Measurements from ENCODE around the gene FAM217A. TPM values are rescaled to one million over a fixed set of nuclear protein-coding genes. Genes with fewer than 3 reads are reported as not detected.

FAM217A gene
- total RNA-seq, 2 donors from 2014 or later: not detected

DNA sequence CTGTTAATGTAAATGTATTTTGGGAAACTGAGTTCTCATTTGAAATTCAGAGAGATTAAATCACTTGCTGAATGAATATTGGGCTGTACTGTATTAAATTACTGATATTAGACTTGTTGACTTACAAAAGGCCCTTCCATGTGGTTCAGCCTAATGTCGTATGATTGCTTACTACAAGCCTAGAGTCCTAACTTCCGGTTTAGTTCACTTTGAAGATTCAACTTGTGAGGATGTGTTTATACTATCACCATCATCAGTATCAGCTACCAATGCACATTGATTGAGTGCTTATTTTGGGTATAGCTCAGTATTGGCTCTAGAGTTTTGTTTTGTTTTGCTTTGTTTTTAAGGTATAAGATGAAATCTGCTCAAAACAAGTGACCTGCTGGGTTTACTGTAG, 48.3 kb downstream of the FAM217A start:
- H3K4me1 ChIP-seq (ENCODE audit: control insufficient read depth in 1 of 2, low read depth in 2 of 2): peaks cover 17 to 24% of the 10 kb centered on the region in 2 donors
- no peak for ATAC-seq (ENCODE audit: insufficient number of reproducible peaks, low FRiP score, low read depth)

GRCh38 chr6:4029687-4030086, 49.2 kb downstream of the FAM217A start:
- no peak for TF ChIP-seq CTCF (IDR thresholded peaks at IDR 0.05)

More for the DNA sequence above, 48.3 kb downstream of the FAM217A start:
- Histone ChIP-seq H3K36me3 (peaks cover 7% of the 10 kb centered on the region), H3K27ac (no peak overlapping the region), H3K9me3 (no peaks in the 10 kb centered on the region), H3K27me3 (replicated peaks; ENCODE audit: insufficient read depth) (no peaks in the 10 kb centered on the region), H3K4me3 (no peak overlapping the region)
- TF ChIP-seq CTCF (IDR thresholded peaks at IDR 0.05): no peak
- no peak for DNase-seq (ENCODE audit: low spot score)

DNA sequence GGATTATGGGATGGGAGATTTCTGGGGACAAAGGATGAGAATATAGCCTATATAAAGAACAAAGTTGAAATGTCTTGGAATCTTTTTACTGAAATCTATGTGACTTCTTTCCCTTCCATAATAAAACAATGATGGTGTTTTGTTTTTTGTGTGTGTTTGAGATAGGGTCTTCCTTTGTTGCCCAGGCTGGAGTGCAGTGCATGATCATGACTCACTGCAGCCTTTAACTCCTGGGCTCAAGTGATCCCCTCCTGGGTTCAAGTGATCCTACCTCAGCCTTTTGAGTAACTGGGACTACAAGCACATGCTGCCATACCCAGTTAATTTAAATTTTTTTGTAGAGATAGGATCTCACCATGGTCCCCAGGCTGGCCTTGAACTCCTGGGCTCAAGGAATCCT, 50.9 kb downstream of the FAM217A start:
- DNase-seq (ENCODE audit: low spot score) (no peak), ATAC-seq (ENCODE audit: insufficient number of reproducible peaks, low FRiP score, low read depth) (no peak)
- Histone ChIP-seq H3K4me3 (no peak overlapping the region), H3K36me3 (peaks cover 7% of the 10 kb centered on the region), H3K27me3 (replicated peaks; ENCODE audit: insufficient read depth) (no peaks in the 10 kb centered on the region), H3K27ac (no peak overlapping the region), H3K9me3 (no peaks in the 10 kb centered on the region), H3K4me1 (ENCODE audit: control insufficient read depth in 1 of 2, low read depth in 2 of 2) (peaks cover 35 to 43% of the 10 kb centered on the region in 2 donors)
- no peak for TF ChIP-seq CTCF (IDR thresholded peaks at IDR 0.05)

More at GRCh38 chr6:4029687-4030086, 49.2 kb downstream of the FAM217A start:
- H3K4me3 ChIP-seq: no peak overlapping the region
- no peak for ATAC-seq (ENCODE audit: insufficient number of reproducible peaks, low FRiP score, low read depth)
- no peaks in the 10 kb centered on the region for H3K27me3 ChIP-seq (replicated peaks; ENCODE audit: insufficient read depth)
- H3K9me3 ChIP-seq: no peaks in the 10 kb centered on the region
- no peak for DNase-seq (ENCODE audit: low spot score)
- no peak overlapping the region for H3K27ac ChIP-seq
- H3K4me1 ChIP-seq (ENCODE audit: control insufficient read depth in 1 of 2, low read depth in 2 of 2): peaks cover 27 to 30% of the 10 kb centered on the region in 2 donors
- H3K36me3 ChIP-seq: peaks cover 7% of the 10 kb centered on the region

DNA sequence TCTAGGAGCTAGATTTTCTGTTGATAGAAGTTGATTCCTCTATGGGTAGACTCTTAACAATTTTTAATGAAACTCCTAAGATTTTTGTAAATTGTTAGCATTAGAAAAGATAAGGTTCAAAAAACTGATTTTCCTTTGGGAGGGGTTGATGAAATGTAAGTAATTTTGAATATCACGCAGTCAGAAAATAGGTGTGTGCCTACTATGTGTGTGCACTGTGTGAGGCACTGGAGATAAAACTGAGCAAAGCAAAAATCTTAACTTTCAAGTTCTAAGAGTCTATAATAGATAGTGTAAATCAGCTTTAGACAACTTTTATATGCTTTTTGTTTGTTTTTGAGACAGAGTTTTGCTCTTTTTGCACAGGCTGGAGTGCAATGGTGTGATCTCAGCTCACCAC, 53.3 kb downstream of the FAM217A start:
- Histone ChIP-seq H3K4me3 (no peak overlapping the region), H3K27me3 (replicated peaks; ENCODE audit: insufficient read depth) (no peaks in the 10 kb centered on the region), H3K9me3 (no peaks in the 10 kb centered on the region), H3K36me3 (no peaks in the 10 kb centered on the region), H3K27ac (no peak overlapping the region), H3K4me1 (ENCODE audit: control insufficient read depth in 1 of 2, low read depth in 2 of 2) (peaks cover 37 to 51% of the 10 kb centered on the region in 2 donors)
- ATAC-seq (ENCODE audit: insufficient number of reproducible peaks, low FRiP score, low read depth): no peak
- no peak for DNase-seq (ENCODE audit: low spot score)
- no peak for TF ChIP-seq CTCF (IDR thresholded peaks at IDR 0.05)

DNA sequence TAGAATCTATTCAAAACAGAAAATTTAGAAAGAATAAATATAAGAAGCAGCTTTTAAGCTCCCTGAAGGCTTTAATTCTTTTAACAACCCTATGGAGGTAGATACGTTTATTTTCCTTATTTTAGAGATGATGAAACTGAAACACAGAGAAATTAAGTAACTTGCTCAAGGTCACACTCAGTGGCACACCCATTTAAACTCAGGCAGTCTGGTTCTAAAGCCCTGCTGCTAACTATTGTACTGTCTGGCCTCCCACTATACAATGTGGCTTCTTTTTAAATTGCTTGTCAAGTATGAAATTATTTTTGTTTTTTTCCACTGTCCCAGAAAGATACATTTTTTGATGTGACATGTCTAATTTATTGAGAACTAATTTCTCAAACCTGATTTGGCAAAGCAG, 55.7 kb downstream of the FAM217A start:
- H3K36me3 ChIP-seq: no peaks in the 10 kb centered on the region
- no peaks in the 10 kb centered on the region for H3K27me3 ChIP-seq (replicated peaks; ENCODE audit: insufficient read depth)
- no peak for TF ChIP-seq CTCF (IDR thresholded peaks at IDR 0.05)
- peak overlapping the region; percentile 81 for H3K4me3 ChIP-seq
- no peak overlapping the region for H3K27ac ChIP-seq
- DNase-seq (ENCODE audit: low spot score) (no peak), ATAC-seq (ENCODE audit: insufficient number of reproducible peaks, low FRiP score, low read depth) (no peak)
- H3K4me1 ChIP-seq (ENCODE audit: control insufficient read depth in 1 of 2, low read depth in 2 of 2): peaks cover 43 to 63% of the 10 kb centered on the region in 2 donors
- H3K9me3 ChIP-seq: no peaks in the 10 kb centered on the region
